H1 (cell line): ENCODE data around the gene GALNT7. TPM values are rescaled to one million over a fixed set of nuclear protein-coding genes. Genes with fewer than 3 reads are reported as not detected.

Source experiments
- MAX ChIP-seq: IDR thresholded peaks from 2 replicates; pipeline ENCODE4 v1.6.1; 2012; ENCODE audit warnings: inconsistent platforms
- RFX5 ChIP-seq: IDR thresholded peaks from 2 replicates; pipeline ENCODE4 v1.6.1; 2011; ENCODE audit warnings: low read depth, low read length, improper control_type of control experiment, borderline replicate concordance
- SAP30 ChIP-seq: fragments of 300-600 bp; sonication (generic); IDR thresholded peaks from 2 replicates; pipeline ENCODE4 v1.7.1; 2012; ENCODE audit warnings: low read length, moderate library complexity, mild to moderate bottlenecking, inconsistent platforms; ENCODE audit not compliant: insufficient read depth, insufficient replicate concordance
- SIN3A ChIP-seq, 2 experiments: IDR thresholded peaks in 1 of 2; conservative IDR thresholded peaks in 1 of 2; 2 replicates each; pipeline ENCODE4 v1.6.1; 2011 to 2012; ENCODE audit warnings: low read length in 2 of 2, improper control_type of control experiment in 1 of 2, low read depth in 1 of 2, mild to moderate bottlenecking in 1 of 2
- SP2 ChIP-seq: IDR thresholded peaks from 2 replicates; pipeline ENCODE4 v1.6.1; 2012; ENCODE audit warnings: mild to moderate bottlenecking, low read length, inconsistent platforms
- TAF1 ChIP-seq: IDR thresholded peaks from 2 replicates; pipeline ENCODE4 v1.6.1; 2011; ENCODE audit warnings: mild to moderate bottlenecking, low read depth, low read length
- polyA plus RNA-seq, 7 experiments: library from polyadenylated mRNA; depleted of rRNA in 3 of 7; stranded (reverse) in 5 of 7; unstranded in 2 of 7; fragments of >200 nt in 5 of 7; fragments of 200-250 nt in 2 of 7; gene quantifications; 1 replicate in 5 of 7; 2 replicates in 1 of 7; 4 replicates in 1 of 7; pipeline versions ENCODE4 v1.2.1 to v1.2.3, GENCODE V29; 2011 to 2013; ENCODE audit warnings: missing spikeins in 2 of 7, mixed read lengths in 2 of 7
- total RNA-seq: library from RNA; stranded (reverse); fragmentation: NEBNext Ultra II Directional; extraction: Animal tissue kit (Norgen Biotek cat#: 25700); gene quantifications from 2 replicates; pipeline ENCODE4 v1.2.1, GENCODE V29; 2021

GALNT7 gene
- total and polyA plus RNA-seq, 2 of the 8 experiments (the other 6 are each of a cell fraction or from before 2014, with no cell fraction given) = 22.4 to 85.5 TPM

- TF ChIP-seq SAP30 = peak; percentile 72
- no peak for TF ChIP-seq SP2
- TF ChIP-seq SIN3A (conservative IDR thresholded peaks at IDR 0.05 in 1 of 2, IDR thresholded peaks at IDR 0.05 in 1 of 2; ENCODE audit: low read depth in 1 of 2, low read length in 2 of 2) = peak in 1 of 2 experiments; percentile 33; a peak in 1 of 4 replicates
- TF ChIP-seq RFX5 = no peak
- no peak for TF ChIP-seq MAX
- no peak for TF ChIP-seq TAF1
- TF ChIP-seq, all 59 proteins: peak for 5
These were observed 164.5 kb downstream of the GALNT7 start (continued) for GRCh38 chr4:173332963-173333657.
